Neural progenitor cell (in vitro differentiated cells): ENCODE data around the gene TPST2.

Source experiments
- EZH2 ChIP-seq: fragments of 200-600 bp; sonication (generic); IDR thresholded peaks from 2 replicates; pipeline ENCODE4 v1.6.1; 2017; ENCODE audit warnings: antibody characterized with exemption, mild to moderate bottlenecking, moderate library complexity
- TF ChIP-seq, protein P1 (sequence below): fragments of 200-600 bp; sonication (generic); IDR thresholded peaks from 2 replicates; pipeline ENCODE4 v1.5.1; 2017; ENCODE audit warnings: antibody characterized with exemption, mild to moderate bottlenecking

DNA sequence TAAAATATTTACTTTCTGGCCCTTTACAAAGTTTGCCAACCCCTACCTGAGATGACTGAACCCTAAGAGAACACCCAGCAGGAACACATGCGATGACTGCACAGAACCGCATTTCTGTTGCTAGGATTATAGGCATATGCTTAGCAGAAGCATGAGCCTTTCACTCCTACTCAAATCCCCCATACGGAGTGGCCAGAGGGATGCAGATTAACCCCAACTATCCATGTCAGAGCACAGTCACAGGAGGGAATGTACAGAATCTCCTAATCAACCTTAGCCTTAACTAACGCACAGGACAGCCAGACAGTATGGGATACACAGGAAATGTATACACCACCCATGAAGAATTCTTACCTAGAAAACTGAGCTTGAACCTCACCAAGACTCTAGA, 112.6 kb downstream of the TPST2 start:
- TF ChIP-seq, protein P1, sequence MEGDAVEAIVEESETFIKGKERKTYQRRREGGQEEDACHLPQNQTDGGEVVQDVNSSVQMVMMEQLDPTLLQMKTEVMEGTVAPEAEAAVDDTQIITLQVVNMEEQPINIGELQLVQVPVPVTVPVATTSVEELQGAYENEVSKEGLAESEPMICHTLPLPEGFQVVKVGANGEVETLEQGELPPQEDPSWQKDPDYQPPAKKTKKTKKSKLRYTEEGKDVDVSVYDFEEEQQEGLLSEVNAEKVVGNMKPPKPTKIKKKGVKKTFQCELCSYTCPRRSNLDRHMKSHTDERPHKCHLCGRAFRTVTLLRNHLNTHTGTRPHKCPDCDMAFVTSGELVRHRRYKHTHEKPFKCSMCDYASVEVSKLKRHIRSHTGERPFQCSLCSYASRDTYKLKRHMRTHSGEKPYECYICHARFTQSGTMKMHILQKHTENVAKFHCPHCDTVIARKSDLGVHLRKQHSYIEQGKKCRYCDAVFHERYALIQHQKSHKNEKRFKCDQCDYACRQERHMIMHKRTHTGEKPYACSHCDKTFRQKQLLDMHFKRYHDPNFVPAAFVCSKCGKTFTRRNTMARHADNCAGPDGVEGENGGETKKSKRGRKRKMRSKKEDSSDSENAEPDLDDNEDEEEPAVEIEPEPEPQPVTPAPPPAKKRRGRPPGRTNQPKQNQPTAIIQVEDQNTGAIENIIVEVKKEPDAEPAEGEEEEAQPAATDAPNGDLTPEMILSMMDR = no peak
- no peak for TF ChIP-seq EZH2
